Measurements from ENCODE around the gene MBLAC1. TPM values are rescaled to one million over a fixed set of nuclear protein-coding genes. Genes with fewer than 3 reads are reported as not detected.

MBLAC1 gene
- 1 to 10 TPM; 1.2 to 3.5 (median 2.0) TPM for total RNA-seq
- 1 to 10 TPM; 2.6 to 2.9 TPM for polyA plus RNA-seq
- long read RNA-seq, donor 1, partial matches to known transcripts: 1 of 3 reads
- long read RNA-seq, donor 1, other reads (novel, unspliced or antisense): 0 of 3 reads
- long read RNA-seq, donor 2, partial matches to known transcripts: 1 of 3 reads
- long read RNA-seq, donor 2, other reads (novel, unspliced or antisense): 0 of 3 reads
- long read RNA-seq, donor 3: 0 reads

GRCh38 chr7:100126931-100127865 is at the start of gene MBLAC1:
MBLAC1 (plus strand) TSS chr7:100126967; CDS start chr7:100127396, 429 bp downstream.
- WGBS, 2 donors: 0% methylated on average over 83 to 84 of the region's 85 CpGs
- intact Hi-C loops (cut with DNase I): loop anchor here in 6 of 10 donors (2.0 to 10.0 kb wide), 5 partner anchors 40 to 212 kb away; partner anchors contain the start of genes COPS6 (in 1 of the 6), TRIM4 (in 1 of the 6) and ZNF3 (in 1 of the 6)
- peak within 1 kb of the TSS; percentile 81 to 98 (median 94) for H3K4me3 ChIP-seq
- DNase-seq: peak; percentile 85 to 93
- peak within 1 kb of the TSS; percentile 82 to 98 (median 96) for H3K27ac ChIP-seq
- no peaks in the 10 kb centered on the region for H3K9me3 ChIP-seq
- H3K36me3 ChIP-seq: peaks cover 0 to 15% (median 0%) of the 10 kb centered on the region in 9 donors
- peak in 1 of 9 donors; percentile 3 for TF ChIP-seq CTCF (IDR thresholded peaks at IDR 0.05)
- ATAC-seq: peak; percentile 92 to 97 (median 96)
- H3K4me1 ChIP-seq: peaks cover 11 to 43% (median 22%) of the 10 kb centered on the region in 9 donors
- H3K27me3 ChIP-seq: no peaks in the 10 kb centered on the region

- intact Hi-C loops (cut with DNase I): no loop called here
- H3K4me1 ChIP-seq: peaks cover 7 to 33% (median 25%) of the 10 kb centered on the region in 9 donors
- H3K27ac ChIP-seq: no peak overlapping the region
- DNase-seq (no peak), ATAC-seq (no peak)
- no peaks in the 10 kb centered on the region for H3K27me3 ChIP-seq
- no peak overlapping the region for H3K4me3 ChIP-seq
- WGBS, 2 donors: 92 to 97% methylated on average over 4 of the region's 4 CpGs
- peaks cover 0 to 16% (median 8%) of the 10 kb centered on the region in 11 donors for H3K9me3 ChIP-seq
- H3K36me3 ChIP-seq: peaks cover 11 to 81% (median 60%) of the 10 kb centered on the region in 9 donors
- TF ChIP-seq CTCF (IDR thresholded peaks at IDR 0.05): no peak
Observed at GRCh38 chr7:100077205-100077604, 49.6 kb upstream of the MBLAC1 start.

GRCh38 chr7:100079024-100079560 is 47.7 kb upstream of the MBLAC1 start:
- 68 to 72% methylated on average over 7 of the region's 7 CpGs for WGBS, 2 donors

More at GRCh38 chr7:100079024-100079560, 47.7 kb upstream of the MBLAC1 start:
- Histone ChIP-seq H3K4me3 (no peak overlapping the region), H3K4me1 (peaks cover 7 to 42% (median 32%) of the 10 kb centered on the region in 9 donors), H3K9me3 (no peaks in the 10 kb centered on the region), H3K27ac (no peak overlapping the region), H3K36me3 (peaks cover 4 to 62% (median 41%) of the 10 kb centered on the region in 9 donors), H3K27me3 (no peaks in the 10 kb centered on the region)
- no peak for TF ChIP-seq CTCF (IDR thresholded peaks at IDR 0.05)
- intact Hi-C loops (cut with DNase I): no loop called here
- no peak for ATAC-seq
- DNase-seq: no peak

Data from heart right ventricle (tissue), 16 donors.